Measurements from ENCODE around the gene WDFY2.

- TF ChIP-seq EZH2phosphoT487 (IDR thresholded peaks at IDR 0.05; ENCODE audit: unreplicated experiment) (no peak), CTCF (conservative IDR thresholded peaks at IDR 0.05; ENCODE audit: low read depth in 2 of 2) (no peak), JUNB (IDR thresholded peaks at IDR 0.05; ENCODE audit: unreplicated experiment) (no peak), POLR2AphosphoS5 (IDR thresholded peaks at IDR 0.05; ENCODE audit: low read depth) (no peak)
Measured at GRCh38 chr13:51608857-51609406, 24.7 kb downstream of the WDFY2 start.
